ENCODE measurements around the gene NOVA2. TPM values are rescaled to one million over a fixed set of nuclear protein-coding genes. Genes with fewer than 3 reads are reported as not detected.

Gene NOVA2
- total and polyA plus RNA-seq, 9 of the 15 experiments (the other 6 are each of a cell fraction or from before 2014, with no cell fraction given) = not detected

- no peak for TF ChIP-seq ZNF518B (CRISPR knock-in tag; IDR thresholded peaks at IDR 0.05)
- TF ChIP-seq ZBTB40 (IDR thresholded peaks at IDR 0.05) = peak; percentile 74
- TF ChIP-seq ZBTB40 (CRISPR knock-in tag; IDR thresholded peaks at IDR 0.05) = peak; percentile 50; the same call in 1 of the 2 replicates
- no peak for TF ChIP-seq CTBP1 (IDR thresholded peaks at IDR 0.05; ENCODE audit: borderline replicate concordance)
- TF ChIP-seq CEBPG (CRISPR knock-in tag; IDR thresholded peaks at IDR 0.05) = peak; percentile 49; the same call in 1 of the 2 replicates
- TF ChIP-seq CEBPG (tag; conservative IDR thresholded peaks at IDR 0.05 in 1 of 2, IDR thresholded peaks at IDR 0.05 in 1 of 2) = peak; percentile 56 to 84; a peak in 3 of 4 replicates
- TF ChIP-seq EP400 (IDR thresholded peaks at IDR 0.05) = no peak
- no peak for TF ChIP-seq ZC3H11A (IDR thresholded peaks at IDR 0.05; ENCODE audit: low read depth, low read length)
- TF ChIP-seq ZBTB5 (IDR thresholded peaks at IDR 0.05) = no peak
- TF ChIP-seq TBP (optimal IDR thresholded peaks at IDR 0.05; ENCODE audit: low read depth, low read length) = no peak
- no peak for TF ChIP-seq KHSRP (IDR thresholded peaks at IDR 0.05)
- no peak for TF ChIP-seq EGR1 (conservative IDR thresholded peaks at IDR 0.05)
- TF ChIP-seq TARDBP (IDR thresholded peaks at IDR 0.05) = no peak
- no peak for TF ChIP-seq NEUROD1 (IDR thresholded peaks at IDR 0.05; ENCODE audit: borderline replicate concordance, low read depth, low read length, partially characterized antibody)
- no peak for TF ChIP-seq RCOR1 (IDR thresholded peaks at IDR 0.05; ENCODE audit: borderline replicate concordance in 1 of 2, low read depth in 2 of 2, low read length in 2 of 2)
Measured at GRCh38 chr19:45978156-45978555, 4.5 kb upstream of the NOVA2 start (continued).
